HepG2 (cell line): ENCODE data around the gene CHIC2. TPM values are rescaled to one million over a fixed set of nuclear protein-coding genes. Genes with fewer than 3 reads are reported as not detected.

Source experiments
- ATAC-seq: fragments of 200-7000 bp; cut with Tn5 transposase; 3 replicates; pipeline ENCODE4 v1.9.1; 2020; ENCODE audit warnings: mild to moderate bottlenecking, moderate library complexity
- BruUV-seq: library from RNA; stranded (reverse); fragments of 400-500 nt; replicated peaks from 2 replicates; lab custom pipeline; 2021; lab: Mats Ljungman, UMichigan
- CTCF ChIA-PET: fragments of 300-600 bp; formaldehyde crosslinking; extraction: SDS; loops from one replicate; lab custom pipeline; 2021; ENCODE audit warnings: low total read pairs, inconsistent platforms, low intra/inter-chr PET ratio; lab: Yijun Ruan, JAX
- POLR2A ChIA-PET: fragments of 350-600 bp; sonication (Branson Sonifier 250); formaldehyde crosslinking; loops from one replicate; lab custom pipeline; 2020; ENCODE audit warnings: antibody characterized with exemption, inconsistent platforms; lab: Yijun Ruan, JAX
- DNase-seq: peaks from one replicate; pipeline ENCODE4 v3.0.0-alpha.2; 2015; ENCODE audit warnings: low spot score
- FAIRE-seq: peaks from 3 replicates; lab custom pipeline; 2011; peaks lifted over from hg19 to GRCh38; lab: Jason Lieb, UNC
- H2AFZ ChIP-seq: one replicate; pipeline ENCODE4 v1.6.1; 2011; ENCODE audit warnings: low read length, inconsistent platforms
- H3K27ac ChIP-seq: fragments of 300-600 bp; 3 replicates; pipeline ENCODE4 v1.8.0; 2011; ENCODE audit warnings: mixed run types, mild to moderate bottlenecking, mixed read lengths, low read length, inconsistent platforms; ENCODE audit not compliant: insufficient read depth; ENCODE audit errors: extremely low read length
- H3K27me3 ChIP-seq, 2 experiments: fragments of 200-600 bp in 1 of 2; 2 replicates in 1 of 2; 3 replicates in 1 of 2; pipeline versions ENCODE4 v1.6.0 to v1.8.0; 2011; ENCODE audit warnings: low read length in 2 of 2, mild to moderate bottlenecking in 2 of 2, moderate library complexity in 2 of 2, inconsistent platforms in 1 of 2; ENCODE audit not compliant: insufficient read depth in 2 of 2, control insufficient read depth in 1 of 2
- H3K36me3 ChIP-seq, 2 experiments: fragments of 200-600 bp in 1 of 2; replicated peaks in 1 of 2; 2 replicates in 1 of 2; 3 replicates in 1 of 2; pipeline versions ENCODE4 v1.5.1 to v1.8.0; 2011; ENCODE audit warnings: low read length in 2 of 2, inconsistent platforms in 1 of 2; ENCODE audit not compliant: insufficient read depth in 2 of 2, control insufficient read depth in 1 of 2
- H3K4me1 ChIP-seq: 2 replicates; pipeline ENCODE4 v1.5.1; 2012; ENCODE audit warnings: low read length, inconsistent platforms; ENCODE audit not compliant: insufficient read depth
- H3K4me2 ChIP-seq: 2 replicates; pipeline ENCODE4 v1.6.0; 2011; ENCODE audit warnings: low read depth, low read length, inconsistent platforms
- H3K4me3 ChIP-seq, 3 experiments: fragments of 200-600 bp in 1 of 3; sonication (generic), shearing (Covaris generic) in 1 of 3; replicated peaks in 1 of 3; 2 replicates each; pipeline ENCODE4 v1.5.1; 2011 to 2016; ENCODE audit warnings: low read length in 3 of 3, inconsistent platforms in 2 of 3, low read depth in 2 of 3, mild to moderate bottlenecking in 2 of 3, control low read depth in 1 of 3, mixed read lengths in 1 of 3; ENCODE audit not compliant: insufficient read depth in 1 of 3
- H3K79me2 ChIP-seq: one replicate; pipeline ENCODE4 v1.6.1; 2011; ENCODE audit warnings: low read length, inconsistent platforms; ENCODE audit not compliant: insufficient read depth
- H3K9ac ChIP-seq: 2 replicates; pipeline ENCODE4 v1.6.0; 2011; ENCODE audit warnings: mild to moderate bottlenecking, low read depth, low read length, inconsistent platforms; ENCODE audit not compliant: insufficient read depth
- H3K9me3 ChIP-seq: 2 replicates; pipeline ENCODE4 v1.5.1; 2012; ENCODE audit warnings: mild to moderate bottlenecking, low read length
- H4K20me1 ChIP-seq: 2 replicates; pipeline ENCODE4 v1.6.0; 2011; ENCODE audit warnings: inconsistent platforms, mild to moderate bottlenecking, low read length, moderate library complexity; ENCODE audit not compliant: insufficient read depth
- ETV5 ChIP-seq: IDR thresholded peaks from 2 replicates; pipeline ENCODE4 v1.6.1; 2018; ENCODE audit warnings: missing biosample characterization, missing genetic modification reagents, inconsistent platforms, borderline replicate concordance
- EZH2 ChIP-seq: conservative IDR thresholded peaks from 2 replicates; pipeline ENCODE4 v1.6.1; 2012; ENCODE audit warnings: mild to moderate bottlenecking, low read depth, low read length, moderate library complexity
- KLF13 ChIP-seq: sonication (generic); formaldehyde crosslinking; IDR thresholded peaks from 2 replicates; pipeline ENCODE4 v1.4.0; 2020; ENCODE audit warnings: mild to moderate bottlenecking, missing genetic modification reagents
- MATR3 ChIP-seq: sonication (generic); formaldehyde crosslinking; IDR thresholded peaks from 2 replicates; pipeline ENCODE4 v1.4.0; 2020; ENCODE audit warnings: missing genetic modification reagents
- MTA3 ChIP-seq: sonication (generic); formaldehyde crosslinking; IDR thresholded peaks from 2 replicates; pipeline ENCODE4 v1.4.0; 2020; ENCODE audit warnings: missing genetic modification reagents
- NR2F6 ChIP-seq, 2 experiments: IDR thresholded peaks; 2 replicates each; pipeline ENCODE4 v1.6.1; 2016; ENCODE audit warnings: antibody characterized with exemption in 1 of 2, mild to moderate bottlenecking in 1 of 2
- SIX4 ChIP-seq: sonication (generic); formaldehyde crosslinking; IDR thresholded peaks from 2 replicates; pipeline ENCODE4 v1.4.0; 2020; ENCODE audit warnings: missing genetic modification reagents
- ZFP62 ChIP-seq: sonication (generic); formaldehyde crosslinking; IDR thresholded peaks from 2 replicates; pipeline ENCODE4 v1.4.0; 2020; ENCODE audit warnings: missing genetic modification reagents
- ZNF879 ChIP-seq: sonication (generic); formaldehyde crosslinking; IDR thresholded peaks from 2 replicates; pipeline ENCODE4 v1.8.1; 2023; ENCODE audit warnings: missing genetic modification reagents
- WGBS: methylation state at CpG from one replicate; pipeline ENCODE4 v1.1.6; 2017; ENCODE audit warnings: low lambda C conversion rate; 5-methylcytosine and 5-hydroxymethylcytosine counted together
- in situ Hi-C: cut with HindIII; loops from 2 replicates; pipeline ENCODE4 v1.10.0; 2017; ENCODE audit warnings: low pct_unique_long_range_greater_than_20kb; ENCODE audit not compliant: extremely low pct_ligation_motif_present
- intact Hi-C: fragments of 100-400 bp; cut with micrococcal nuclease; formaldehyde crosslinking; loops from one replicate; pipeline ENCODE4 v1.10.0; 2022; ENCODE audit not compliant: unreplicated experiment
- polyA plus RNA-seq, 8 experiments: library from polyadenylated mRNA; depleted of rRNA in 3 of 8; stranded (reverse) in 7 of 8; unstranded in 1 of 8; fragments of >200 nt; fragmentation: Illumina TruSeq in 4 of 8; extraction: Trizol in 4 of 8; gene quantifications; 2 replicates each; pipeline versions ENCODE4 v1.2.1 to v1.2.3, GENCODE V29; 2011 to 2016; ENCODE audit warnings: low read depth in 4 of 8, missing spikeins in 1 of 8, mixed read lengths in 1 of 8; ENCODE audit not compliant: insufficient read depth in 1 of 8
- total RNA-seq, 5 experiments: library from RNA; depleted of rRNA; stranded (reverse); fragments of >200 nt; fragmentation: Illumina TruSeq; extraction: Trizol; gene quantifications; 2 replicates each; pipeline ENCODE4 v1.2.3, GENCODE V29; 2016; ENCODE audit warnings: low read depth in 1 of 5
- TF ChIP-seq, protein P1 (sequence below): sonication (generic); formaldehyde crosslinking; IDR thresholded peaks from 2 replicates; pipeline ENCODE4 v1.4.0; 2020; ENCODE audit warnings: missing genetic modification reagents
- TF ChIP-seq, protein P2 (sequence below): sonication (generic); formaldehyde crosslinking; IDR thresholded peaks from 2 replicates; pipeline ENCODE4 v1.5.1; 2020; ENCODE audit warnings: missing genetic modification reagents, mild to moderate bottlenecking, borderline replicate concordance
- TF ChIP-seq, protein P3 (sequence below): sonication (generic); formaldehyde crosslinking; IDR thresholded peaks from 2 replicates; pipeline ENCODE4 v1.4.0; 2020; ENCODE audit warnings: missing genetic modification reagents
- TF ChIP-seq, protein P4 (sequence below): sonication (generic); formaldehyde crosslinking; conservative IDR thresholded peaks from 2 replicates; pipeline ENCODE4 v1.4.0; 2020; ENCODE audit warnings: missing genetic modification reagents
- TF ChIP-seq, protein P5 (sequence below): sonication (generic); formaldehyde crosslinking; IDR thresholded peaks from 2 replicates; pipeline ENCODE4 v1.4.0; 2020; ENCODE audit warnings: low read depth, missing genetic modification reagents

CHIC2 gene
- total and polyA plus RNA-seq, 2 of the 13 experiments (the other 11 are each of a cell fraction or from before 2014, with no cell fraction given) = 10.0 to 17.2 TPM

DNA sequence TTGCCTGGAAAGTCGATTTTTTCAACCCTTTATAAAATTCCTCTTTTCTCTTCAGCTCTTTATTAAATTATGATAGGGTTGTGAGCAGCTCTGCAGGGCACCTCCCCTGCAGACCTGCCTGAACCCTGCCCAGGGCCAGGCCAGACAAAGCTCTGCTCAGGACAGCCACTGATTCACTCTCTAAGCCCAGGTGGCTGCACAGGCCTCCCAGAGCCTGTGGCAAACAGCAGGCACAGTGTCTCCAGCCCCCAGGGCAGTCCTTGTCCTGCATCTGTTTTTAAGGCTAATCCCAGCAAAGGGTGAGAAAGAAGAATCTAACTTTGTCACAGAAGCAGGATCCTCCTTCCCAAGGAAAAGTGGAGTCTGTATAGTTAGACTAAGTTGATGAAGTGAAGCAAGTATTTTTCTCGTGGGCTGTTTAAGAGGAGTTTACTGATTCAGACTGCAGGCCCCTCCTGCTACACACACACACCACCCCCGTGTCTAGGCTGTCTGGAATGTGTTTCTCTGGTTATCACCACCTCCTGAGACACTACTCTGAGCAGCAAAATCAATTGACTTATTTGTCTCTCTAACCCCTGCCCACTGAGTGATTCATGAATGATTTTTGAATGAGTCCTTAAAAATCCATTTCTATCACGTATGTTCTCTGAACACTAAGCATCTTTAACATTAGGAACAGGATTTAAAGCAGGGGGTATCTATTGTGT, 101.7 kb downstream of the CHIC2 start (continued):
- TF ChIP-seq, protein P1, sequence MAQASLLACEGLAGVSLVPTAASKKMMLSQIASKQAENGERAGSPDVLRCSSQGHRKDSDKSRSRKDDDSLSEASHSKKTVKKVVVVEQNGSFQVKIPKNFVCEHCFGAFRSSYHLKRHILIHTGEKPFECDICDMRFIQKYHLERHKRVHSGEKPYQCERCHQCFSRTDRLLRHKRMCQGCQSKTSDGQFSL = no peak

DNA sequence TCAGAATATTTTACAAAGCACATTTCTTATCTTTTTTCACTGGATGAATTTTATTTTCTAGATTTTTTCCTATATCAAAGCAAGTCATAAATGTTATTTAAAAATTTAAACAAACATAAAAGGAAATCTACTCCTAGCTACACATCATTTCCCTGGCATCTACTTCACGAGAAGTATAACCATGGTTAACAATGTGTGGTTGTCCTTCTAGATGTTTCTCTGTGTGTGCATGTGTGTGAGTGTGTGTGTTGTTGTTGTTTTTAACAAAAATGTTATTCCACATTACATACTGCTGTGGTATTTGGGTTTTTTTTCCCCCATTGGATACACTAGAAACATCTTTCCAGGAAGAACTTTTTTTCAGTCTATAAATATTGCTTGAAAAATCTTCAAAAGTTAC, 103.1 kb downstream of the CHIC2 start:
- intact Hi-C loops = no loop called here
- no peak for FAIRE-seq

More for the DNA sequence above, 103.1 kb downstream of the CHIC2 start:
- H3K27me3 ChIP-seq = peaks cover 0 to 3% of the 10 kb centered on the region in 2 experiments; a peak in 2 of 5 replicates
- H3K4me1 ChIP-seq = no peaks in the 10 kb centered on the region
- H3K9me3 ChIP-seq = no peaks in the 10 kb centered on the region
- DNase-seq = no peak
- H3K36me3 ChIP-seq = no peaks in the 10 kb centered on the region
- H3K27ac ChIP-seq = no peak overlapping the region
- ChIA-PET POLR2A (no interaction called here), CTCF (no interaction called here)
- no peak overlapping the region for H3K4me2 ChIP-seq
- H3K9ac ChIP-seq = no peak overlapping the region
- no peak overlapping the region for H2AFZ ChIP-seq
- 39% methylated on average over 1 of the region's 1 CpG for WGBS
- no peaks in the 10 kb centered on the region for H3K79me2 ChIP-seq
- no peak overlapping the region for H3K4me3 ChIP-seq
- TF ChIP-seq, protein P2, sequence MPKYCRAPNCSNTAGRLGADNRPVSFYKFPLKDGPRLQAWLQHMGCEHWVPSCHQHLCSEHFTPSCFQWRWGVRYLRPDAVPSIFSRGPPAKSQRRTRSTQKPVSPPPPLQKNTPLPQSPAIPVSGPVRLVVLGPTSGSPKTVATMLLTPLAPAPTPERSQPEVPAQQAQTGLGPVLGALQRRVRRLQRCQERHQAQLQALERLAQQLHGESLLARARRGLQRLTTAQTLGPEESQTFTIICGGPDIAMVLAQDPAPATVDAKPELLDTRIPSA (CRISPR knock-in tag) = no peak
- TF ChIP-seq KLF13 = no peak
- TF ChIP-seq, protein P3, sequence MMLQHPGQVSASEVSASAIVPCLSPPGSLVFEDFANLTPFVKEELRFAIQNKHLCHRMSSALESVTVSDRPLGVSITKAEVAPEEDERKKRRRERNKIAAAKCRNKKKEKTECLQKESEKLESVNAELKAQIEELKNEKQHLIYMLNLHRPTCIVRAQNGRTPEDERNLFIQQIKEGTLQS = no peak
- TF ChIP-seq NR2F6 (IDR thresholded peaks at IDR 0.05) = no peak
- TF ChIP-seq NR2F6 (CRISPR knock-in tag; IDR thresholded peaks at IDR 0.05) = no peak
- TF ChIP-seq, protein P4, sequence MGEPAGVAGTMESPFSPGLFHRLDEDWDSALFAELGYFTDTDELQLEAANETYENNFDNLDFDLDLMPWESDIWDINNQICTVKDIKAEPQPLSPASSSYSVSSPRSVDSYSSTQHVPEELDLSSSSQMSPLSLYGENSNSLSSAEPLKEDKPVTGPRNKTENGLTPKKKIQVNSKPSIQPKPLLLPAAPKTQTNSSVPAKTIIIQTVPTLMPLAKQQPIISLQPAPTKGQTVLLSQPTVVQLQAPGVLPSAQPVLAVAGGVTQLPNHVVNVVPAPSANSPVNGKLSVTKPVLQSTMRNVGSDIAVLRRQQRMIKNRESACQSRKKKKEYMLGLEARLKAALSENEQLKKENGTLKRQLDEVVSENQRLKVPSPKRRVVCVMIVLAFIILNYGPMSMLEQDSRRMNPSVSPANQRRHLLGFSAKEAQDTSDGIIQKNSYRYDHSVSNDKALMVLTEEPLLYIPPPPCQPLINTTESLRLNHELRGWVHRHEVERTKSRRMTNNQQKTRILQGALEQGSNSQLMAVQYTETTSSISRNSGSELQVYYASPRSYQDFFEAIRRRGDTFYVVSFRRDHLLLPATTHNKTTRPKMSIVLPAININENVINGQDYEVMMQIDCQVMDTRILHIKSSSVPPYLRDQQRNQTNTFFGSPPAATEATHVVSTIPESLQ (CRISPR knock-in tag) = no peak
- TF ChIP-seq, protein P5, sequence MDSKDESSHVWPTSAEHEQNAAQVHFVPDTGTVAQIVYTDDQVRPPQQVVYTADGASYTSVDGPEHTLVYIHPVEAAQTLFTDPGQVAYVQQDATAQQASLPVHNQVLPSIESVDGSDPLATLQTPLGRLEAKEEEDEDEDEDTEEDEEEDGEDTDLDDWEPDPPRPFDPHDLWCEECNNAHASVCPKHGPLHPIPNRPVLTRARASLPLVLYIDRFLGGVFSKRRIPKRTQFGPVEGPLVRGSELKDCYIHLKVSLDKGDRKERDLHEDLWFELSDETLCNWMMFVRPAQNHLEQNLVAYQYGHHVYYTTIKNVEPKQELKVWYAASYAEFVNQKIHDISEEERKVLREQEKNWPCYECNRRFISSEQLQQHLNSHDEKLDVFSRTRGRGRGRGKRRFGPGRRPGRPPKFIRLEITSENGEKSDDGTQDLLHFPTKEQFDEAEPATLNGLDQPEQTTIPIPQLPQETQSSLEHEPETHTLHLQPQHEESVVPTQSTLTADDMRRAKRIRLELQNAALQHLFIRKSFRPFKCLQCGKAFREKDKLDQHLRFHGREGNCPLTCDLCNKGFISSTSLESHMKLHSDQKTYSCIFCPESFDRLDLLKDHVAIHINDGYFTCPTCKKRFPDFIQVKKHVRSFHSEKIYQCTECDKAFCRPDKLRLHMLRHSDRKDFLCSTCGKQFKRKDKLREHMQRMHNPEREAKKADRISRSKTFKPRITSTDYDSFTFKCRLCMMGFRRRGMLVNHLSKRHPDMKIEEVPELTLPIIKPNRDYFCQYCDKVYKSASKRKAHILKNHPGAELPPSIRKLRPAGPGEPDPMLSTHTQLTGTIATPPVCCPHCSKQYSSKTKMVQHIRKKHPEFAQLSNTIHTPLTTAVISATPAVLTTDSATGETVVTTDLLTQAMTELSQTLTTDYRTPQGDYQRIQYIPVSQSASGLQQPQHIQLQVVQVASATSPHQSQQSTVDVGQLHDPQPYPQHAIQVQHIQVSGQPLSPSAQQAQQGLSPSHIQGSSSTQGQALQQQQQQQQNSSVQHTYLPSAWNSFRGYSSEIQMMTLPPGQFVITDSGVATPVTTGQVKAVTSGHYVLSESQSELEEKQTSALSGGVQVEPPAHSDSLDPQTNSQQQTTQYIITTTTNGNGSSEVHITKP (CRISPR knock-in tag) = no peak
- no peak for TF ChIP-seq ZFP62 (CRISPR knock-in tag)
- no peak for TF ChIP-seq ETV5 (CRISPR knock-in tag)
- TF ChIP-seq MTA3 (CRISPR knock-in tag) = no peak
- no peak for TF ChIP-seq SIX4 (CRISPR knock-in tag)
- TF ChIP-seq EZH2 = no peak
- TF ChIP-seq ZNF879 (CRISPR knock-in tag) = no peak
- TF ChIP-seq MATR3 (CRISPR knock-in tag) = no peak
- H4K20me1 ChIP-seq = no peaks in the 10 kb centered on the region
- no peak for ATAC-seq
- no TSS peak for BruUV-seq
- in situ Hi-C loops = no loop called here
